NB4 (cell line): Measurements from ENCODE around the gene FAM53B.

Experiments
- DNase-seq: peaks from one replicate; pipeline ENCODE4 v3.0.0; 2010; ENCODE audit warnings: low read depth
- H3K4me3 ChIP-seq: one replicate; pipeline ENCODE4 v1.5.1; 2011; ENCODE audit warnings: mild to moderate bottlenecking, low read depth, low read length, moderate library complexity
- MYC ChIP-seq: IDR thresholded peaks from 2 replicates; pipeline ENCODE4 v1.6.1; 2011; ENCODE audit warnings: low read depth, low read length
- POLR2A ChIP-seq: IDR thresholded peaks from 2 replicates; pipeline ENCODE4 v1.6.1; 2011; ENCODE audit warnings: mild to moderate bottlenecking; ENCODE audit not compliant: insufficient read length; ENCODE audit errors: extremely low read depth
- TF ChIP-seq, protein P1 (sequence below): IDR thresholded peaks from 2 replicates; pipeline ENCODE4 v1.6.1; 2011; ENCODE audit warnings: low read depth, low read length
- TF ChIP-seq, protein P2 (sequence below): IDR thresholded peaks from one replicate; pipeline ENCODE4 v1.5.1; 2012; ENCODE audit warnings: low read depth, low read length

Gene FAM53B

DNA sequence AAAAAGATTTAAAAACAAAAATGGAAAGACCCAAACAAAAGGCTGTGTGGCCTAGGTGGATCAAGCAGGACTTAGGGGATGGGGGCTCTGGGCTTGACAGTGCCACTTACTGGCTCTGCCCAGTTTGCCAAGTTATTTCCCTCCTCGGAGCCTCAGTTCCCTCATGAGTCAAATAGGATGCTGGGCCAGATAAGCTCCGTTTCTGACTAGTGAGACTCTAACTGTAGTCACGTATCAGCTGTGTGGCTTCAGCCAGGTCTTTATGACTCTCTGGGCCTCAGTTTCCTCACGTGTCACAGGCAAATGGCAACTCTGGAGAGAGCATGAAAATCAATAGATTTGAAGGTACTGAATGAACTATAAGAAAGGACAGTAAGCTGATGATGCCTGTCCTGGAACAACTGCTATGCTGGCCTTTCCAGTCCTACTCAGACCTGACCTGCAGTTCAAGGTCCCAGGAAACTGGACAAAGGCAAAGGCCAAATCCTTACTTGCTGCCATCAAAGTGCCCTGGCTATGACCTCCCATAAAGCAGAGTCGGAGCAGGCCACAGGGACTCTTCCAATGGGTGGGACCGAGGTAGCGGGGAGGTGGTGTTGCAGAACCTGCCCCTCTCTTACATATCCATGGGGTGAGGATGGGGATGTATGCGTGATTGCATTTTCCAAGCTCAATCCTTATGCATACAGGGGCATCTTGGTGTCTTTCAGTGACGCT lies 27.0 kb downstream of the FAM53B start:
- H3K4me3 ChIP-seq = no peak overlapping the region
- TF ChIP-seq, protein P1, sequence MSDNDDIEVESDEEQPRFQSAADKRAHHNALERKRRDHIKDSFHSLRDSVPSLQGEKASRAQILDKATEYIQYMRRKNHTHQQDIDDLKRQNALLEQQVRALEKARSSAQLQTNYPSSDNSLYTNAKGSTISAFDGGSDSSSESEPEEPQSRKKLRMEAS = no peak
- TF ChIP-seq POLR2A = no peak
- TF ChIP-seq MYC = no peak
- TF ChIP-seq, protein P2, sequence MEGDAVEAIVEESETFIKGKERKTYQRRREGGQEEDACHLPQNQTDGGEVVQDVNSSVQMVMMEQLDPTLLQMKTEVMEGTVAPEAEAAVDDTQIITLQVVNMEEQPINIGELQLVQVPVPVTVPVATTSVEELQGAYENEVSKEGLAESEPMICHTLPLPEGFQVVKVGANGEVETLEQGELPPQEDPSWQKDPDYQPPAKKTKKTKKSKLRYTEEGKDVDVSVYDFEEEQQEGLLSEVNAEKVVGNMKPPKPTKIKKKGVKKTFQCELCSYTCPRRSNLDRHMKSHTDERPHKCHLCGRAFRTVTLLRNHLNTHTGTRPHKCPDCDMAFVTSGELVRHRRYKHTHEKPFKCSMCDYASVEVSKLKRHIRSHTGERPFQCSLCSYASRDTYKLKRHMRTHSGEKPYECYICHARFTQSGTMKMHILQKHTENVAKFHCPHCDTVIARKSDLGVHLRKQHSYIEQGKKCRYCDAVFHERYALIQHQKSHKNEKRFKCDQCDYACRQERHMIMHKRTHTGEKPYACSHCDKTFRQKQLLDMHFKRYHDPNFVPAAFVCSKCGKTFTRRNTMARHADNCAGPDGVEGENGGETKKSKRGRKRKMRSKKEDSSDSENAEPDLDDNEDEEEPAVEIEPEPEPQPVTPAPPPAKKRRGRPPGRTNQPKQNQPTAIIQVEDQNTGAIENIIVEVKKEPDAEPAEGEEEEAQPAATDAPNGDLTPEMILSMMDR = no peak

DNA sequence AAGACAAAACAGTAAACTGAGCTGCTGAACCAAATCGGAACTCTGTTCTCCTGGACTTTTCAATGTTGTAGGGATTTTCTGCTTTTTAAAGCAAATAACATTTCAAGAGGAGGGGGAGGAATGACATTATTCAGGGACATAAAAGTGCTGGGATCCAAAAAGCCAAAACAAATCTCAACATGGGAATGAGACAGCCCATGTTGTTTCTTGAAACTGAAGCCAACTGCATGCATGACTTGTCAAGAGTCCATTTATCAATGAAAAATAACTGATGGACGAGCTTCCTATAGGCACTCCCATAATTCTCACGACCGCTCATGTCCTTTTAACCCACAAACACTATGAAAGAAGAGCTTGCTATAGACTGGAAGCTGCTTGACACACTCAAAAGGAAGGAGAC lies 27.8 kb downstream of the FAM53B start:
- DNase-seq = no peak
- TF ChIP-seq MYC = no peak
- TF ChIP-seq, protein P2 = no peak
- TF ChIP-seq, protein P1 = no peak
- no peak for TF ChIP-seq POLR2A
- no peak overlapping the region for H3K4me3 ChIP-seq

More for the DNA sequence above, 27.0 kb downstream of the FAM53B start:
- no peak for DNase-seq

DNA sequence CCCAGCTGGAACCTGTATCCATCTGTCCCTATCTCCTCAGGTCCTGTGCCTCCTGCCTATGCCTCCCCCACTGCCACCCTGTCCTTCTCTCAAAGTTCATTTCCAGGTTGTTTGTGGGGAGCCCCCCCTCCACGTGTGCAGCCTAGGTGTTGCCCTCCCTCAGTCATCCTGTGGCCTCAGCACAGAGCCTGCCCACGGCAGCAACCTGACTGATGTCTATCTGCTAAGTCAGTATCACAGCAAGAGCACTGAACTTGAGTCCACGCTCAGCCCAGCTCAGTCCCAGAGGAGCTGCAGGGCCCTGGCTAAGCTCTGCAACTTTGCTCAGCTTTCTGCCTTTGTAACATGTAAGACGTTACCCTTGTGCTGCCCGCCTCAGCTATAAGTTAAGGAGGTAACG lies 28.7 kb downstream of the FAM53B start:
- no peak overlapping the region for H3K4me3 ChIP-seq
- TF ChIP-seq MYC (no peak), POLR2A (no peak)
- TF ChIP-seq, protein P2 = no peak
- TF ChIP-seq, protein P1 = no peak
- DNase-seq = no peak

DNA sequence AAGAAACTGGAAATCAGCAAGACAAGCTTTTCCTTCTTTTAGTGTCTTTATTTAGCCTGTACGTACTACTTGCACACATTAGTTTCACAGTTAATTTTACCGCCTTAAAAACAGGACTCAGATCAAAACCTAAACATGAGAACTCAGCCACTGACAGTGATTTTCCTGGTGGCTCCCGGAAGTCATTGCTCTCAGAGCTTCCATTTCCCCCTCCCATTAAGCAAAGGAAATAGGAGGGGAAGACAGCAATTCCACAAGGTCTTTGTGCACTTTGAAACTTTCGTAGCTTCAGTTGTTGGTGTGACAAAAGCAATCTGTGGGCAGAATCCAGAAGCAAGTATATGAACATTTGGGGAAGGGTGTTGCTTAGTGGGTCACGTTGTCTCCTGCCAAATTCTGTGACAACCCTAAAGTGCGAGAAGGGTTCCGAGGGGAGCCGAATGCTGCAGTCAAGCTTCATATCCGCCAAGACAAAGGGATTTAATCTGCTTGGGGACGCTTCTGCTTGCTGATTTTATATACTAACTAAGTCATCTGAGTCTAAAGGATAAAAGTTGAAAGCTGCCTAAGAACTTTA lies 30.4 kb downstream of the FAM53B start:
- DNase-seq = no peak
- no peak for TF ChIP-seq MYC
- TF ChIP-seq, protein P2 = no peak
- no peak for TF ChIP-seq POLR2A
- TF ChIP-seq, protein P1 = no peak
- no peak overlapping the region for H3K4me3 ChIP-seq

DNA sequence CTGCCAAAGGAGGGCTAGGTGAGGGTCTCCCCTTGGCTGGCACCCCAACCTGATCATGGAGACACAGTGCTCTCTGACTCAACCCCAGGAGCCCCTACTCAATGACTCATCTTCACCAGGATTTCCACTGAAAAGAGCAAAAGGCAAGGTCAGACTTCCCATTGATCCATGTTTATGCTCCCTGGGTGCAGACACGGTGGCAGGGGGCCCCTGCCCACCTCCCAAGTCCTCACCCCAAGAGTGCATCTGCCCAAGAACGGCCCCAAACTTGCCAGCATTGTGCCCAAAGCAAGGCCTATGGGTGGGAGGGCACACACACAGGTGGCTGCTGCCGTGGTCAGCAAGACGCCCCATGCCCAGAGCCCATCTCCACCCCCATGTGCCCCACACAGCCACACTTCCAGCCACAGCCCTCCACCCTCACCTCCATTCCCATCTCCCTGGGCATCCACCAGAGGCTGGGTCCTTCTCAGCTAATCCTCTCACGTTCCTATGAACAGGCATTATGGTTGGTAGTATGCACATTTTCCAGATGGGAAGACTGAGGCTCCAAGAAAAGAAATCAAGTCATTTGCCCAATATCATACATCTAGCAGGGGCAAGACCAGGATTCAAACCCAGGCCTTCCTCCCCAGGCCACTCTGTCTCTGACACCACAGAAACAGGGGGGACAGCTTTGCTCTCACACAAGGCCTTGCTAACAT lies 31.3 kb downstream of the FAM53B start:
- no peak for TF ChIP-seq MYC
- TF ChIP-seq POLR2A = no peak
- TF ChIP-seq, protein P2 = no peak
- TF ChIP-seq, protein P1 = no peak
- no peak overlapping the region for H3K4me3 ChIP-seq
- no peak for DNase-seq
